SH-SY5Y (cell line): Measurements from ENCODE around the gene IL24.

Experiments
- GATA2 ChIP-seq: IDR thresholded peaks from 2 replicates; pipeline ENCODE4 v1.6.1; 2011; ENCODE audit warnings: mild to moderate bottlenecking, low read depth, low read length
- GATA3 ChIP-seq: IDR thresholded peaks from 2 replicates; pipeline ENCODE4 v1.6.1; 2011; ENCODE audit warnings: low read depth, mild to moderate bottlenecking, low read length, moderate library complexity

The IL24 gene

DNA sequence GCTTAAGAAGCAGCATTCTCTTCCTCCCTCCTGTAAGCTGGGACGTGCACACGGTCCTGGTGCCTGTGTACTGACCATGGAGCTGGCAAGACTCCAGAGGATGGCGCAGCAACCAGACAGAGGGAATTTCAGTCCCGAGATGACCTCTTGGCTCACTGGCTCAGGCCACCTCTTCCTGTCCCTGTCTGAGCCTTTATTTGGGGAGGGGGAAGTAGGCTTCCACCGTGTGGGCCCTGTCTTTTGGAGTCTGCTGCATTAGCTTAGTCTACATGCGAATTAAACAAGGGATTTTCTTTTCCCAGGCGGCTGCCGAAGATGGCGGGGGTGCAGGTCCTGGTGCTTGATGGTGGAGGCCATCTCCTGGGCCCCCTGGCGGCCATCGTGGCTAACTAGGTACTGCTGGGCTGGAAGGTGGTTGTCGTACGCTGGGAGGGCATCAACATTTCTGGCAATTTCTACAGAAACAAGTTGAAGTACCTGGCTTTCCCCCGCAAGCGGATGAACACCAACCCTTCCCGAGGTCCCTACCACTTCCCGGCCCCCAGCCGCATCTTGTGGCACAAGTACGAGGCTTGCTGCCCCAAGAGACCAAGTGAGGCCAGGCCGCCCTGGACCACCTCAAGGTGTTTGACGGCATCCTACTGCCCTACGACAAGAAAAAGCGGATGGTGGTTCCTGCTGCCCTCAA, 10.2 kb downstream of the IL24 start:
- TF ChIP-seq GATA2 (no peak), GATA3 (no peak)

DNA sequence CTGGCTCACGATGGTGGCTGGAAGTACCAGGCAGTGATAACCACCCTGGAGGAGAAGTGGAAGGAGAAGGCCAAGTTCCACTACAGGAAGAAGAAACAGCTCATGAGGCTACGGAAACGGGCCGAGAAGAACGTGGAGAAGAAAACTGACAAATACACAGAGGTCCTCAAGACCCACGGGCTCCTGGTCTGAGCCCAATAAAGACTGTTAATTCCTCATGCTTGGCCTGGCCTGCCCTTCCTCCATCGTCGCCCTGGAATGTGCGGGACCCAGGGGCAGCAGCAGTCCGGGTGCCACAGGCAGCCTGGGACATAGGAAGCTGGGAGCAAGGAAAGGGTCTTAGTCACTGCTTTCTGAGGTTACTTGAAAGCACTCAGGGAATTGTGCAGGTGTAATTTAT, 10.8 kb downstream of the IL24 start:
- TF ChIP-seq GATA3 (no peak), GATA2 (no peak)

DNA sequence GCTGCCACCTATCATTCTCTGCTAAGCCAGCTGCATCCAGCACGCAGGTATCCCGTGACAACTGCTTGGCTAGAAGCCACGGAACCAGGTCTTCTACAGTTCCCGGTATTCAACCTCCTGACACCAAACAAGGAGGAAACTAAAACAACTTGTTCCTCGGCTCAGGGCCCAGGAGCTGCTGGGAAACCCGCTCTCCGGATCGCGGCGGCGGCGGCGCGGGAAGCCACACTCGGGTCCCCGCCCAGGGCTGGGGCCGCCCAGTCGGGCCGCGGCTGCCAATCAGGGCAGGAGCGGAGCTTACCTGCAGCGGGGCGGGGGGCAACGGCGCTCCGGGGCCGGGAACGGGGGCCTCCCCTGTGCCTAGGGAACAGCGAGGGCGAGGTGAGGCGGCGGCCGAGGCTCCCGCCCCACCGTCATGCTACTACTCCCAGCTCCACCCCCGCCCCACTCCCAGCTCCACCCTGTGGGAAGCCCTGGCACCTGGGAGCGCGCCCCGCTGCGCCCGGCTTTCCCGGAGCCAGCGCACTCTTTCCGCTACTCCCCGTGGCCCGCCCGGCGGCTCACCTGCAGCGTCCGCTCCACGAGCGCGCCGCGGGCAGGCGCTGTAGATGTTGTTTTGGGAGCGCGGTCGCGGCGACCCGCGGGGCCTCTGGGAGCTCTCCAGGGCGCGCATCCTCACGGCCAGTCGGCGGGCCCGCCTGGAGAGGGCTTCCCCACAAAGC, 12.1 kb downstream of the IL24 start:
- no peak for TF ChIP-seq GATA2
- no peak for TF ChIP-seq GATA3

DNA sequence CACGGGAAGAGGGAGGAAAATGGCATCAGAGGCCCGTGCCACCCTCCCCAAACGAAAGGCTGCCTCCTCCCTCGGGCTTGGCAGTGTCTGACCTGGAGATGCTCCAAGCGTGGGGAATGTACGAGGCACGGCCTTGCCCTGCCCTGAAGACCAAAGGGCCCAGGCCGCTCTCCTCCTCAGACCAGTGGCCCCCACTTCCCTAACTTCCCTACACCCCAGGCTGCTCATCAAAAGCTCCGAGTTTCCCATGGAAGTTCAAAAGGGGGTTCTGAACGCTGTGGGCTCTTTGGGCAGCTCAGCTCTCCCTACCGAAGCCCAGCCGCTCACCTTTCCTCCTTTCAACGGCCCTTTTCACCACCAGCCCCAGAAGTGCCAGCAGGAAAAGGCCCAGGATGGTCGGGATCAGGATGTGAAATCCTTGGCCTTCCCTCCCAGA, 12.7 kb downstream of the IL24 start:
- TF ChIP-seq GATA3: no peak
- TF ChIP-seq GATA2: no peak

DNA sequence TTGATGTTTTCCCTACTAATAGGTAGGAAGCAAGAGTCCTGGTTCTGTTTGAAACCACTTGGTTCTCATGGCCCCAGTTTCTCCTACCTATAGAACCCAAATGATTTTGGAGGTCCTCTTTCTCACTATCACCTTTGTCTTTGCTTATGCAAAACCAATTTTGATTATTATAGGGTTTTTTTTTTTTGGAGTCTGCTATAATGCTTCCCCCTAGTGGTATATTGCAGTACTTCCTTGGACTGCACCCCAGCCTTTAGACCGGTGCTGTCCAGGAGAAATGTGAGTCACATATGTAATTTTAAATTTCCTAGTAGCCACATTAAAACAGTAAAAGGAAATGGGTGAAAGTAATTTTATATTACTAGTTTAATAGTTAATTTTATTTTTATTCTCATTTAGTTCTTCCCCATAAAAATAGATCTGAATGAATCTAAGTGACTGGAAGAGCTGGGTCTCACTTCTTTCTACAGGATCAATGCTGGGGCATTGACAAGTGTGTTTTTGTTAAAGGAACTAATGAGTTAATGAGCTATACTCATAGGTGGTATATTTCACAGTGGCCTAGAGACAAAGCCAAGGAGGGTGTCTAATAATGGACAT, 13.9 kb downstream of the IL24 start:
- no peak for TF ChIP-seq GATA2
- no peak for TF ChIP-seq GATA3

DNA sequence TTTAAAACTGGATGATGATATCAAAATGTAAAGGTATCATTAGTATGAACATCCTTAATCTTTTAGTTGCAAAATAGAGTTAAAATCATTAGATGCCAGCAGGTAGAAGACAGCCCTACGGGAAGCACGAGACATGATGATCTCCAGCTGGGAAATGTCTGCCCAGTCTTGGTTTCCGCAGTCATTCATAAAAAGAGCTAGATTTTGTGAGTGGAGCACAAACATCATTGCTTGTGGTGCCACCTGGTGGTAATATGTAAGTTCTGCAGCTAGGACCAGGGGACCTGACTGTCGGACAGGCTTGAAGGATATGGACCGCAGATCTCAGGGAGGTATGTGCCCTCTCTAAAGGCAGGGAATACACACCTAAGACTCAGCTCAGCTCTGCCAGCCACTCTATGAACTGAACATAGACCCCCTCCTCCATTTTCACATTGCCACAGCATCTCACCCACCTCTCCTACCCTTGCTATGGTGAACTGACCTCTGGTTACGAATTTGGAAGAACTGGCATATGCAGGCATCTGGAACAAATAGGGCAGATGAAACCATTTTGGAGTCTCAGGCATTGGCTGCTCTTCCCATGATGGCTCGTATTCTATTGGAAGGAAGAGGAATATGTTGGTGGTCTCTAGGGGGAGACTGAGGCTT, 15.3 kb downstream of the IL24 start:
- no peak for TF ChIP-seq GATA3
- no peak for TF ChIP-seq GATA2

DNA sequence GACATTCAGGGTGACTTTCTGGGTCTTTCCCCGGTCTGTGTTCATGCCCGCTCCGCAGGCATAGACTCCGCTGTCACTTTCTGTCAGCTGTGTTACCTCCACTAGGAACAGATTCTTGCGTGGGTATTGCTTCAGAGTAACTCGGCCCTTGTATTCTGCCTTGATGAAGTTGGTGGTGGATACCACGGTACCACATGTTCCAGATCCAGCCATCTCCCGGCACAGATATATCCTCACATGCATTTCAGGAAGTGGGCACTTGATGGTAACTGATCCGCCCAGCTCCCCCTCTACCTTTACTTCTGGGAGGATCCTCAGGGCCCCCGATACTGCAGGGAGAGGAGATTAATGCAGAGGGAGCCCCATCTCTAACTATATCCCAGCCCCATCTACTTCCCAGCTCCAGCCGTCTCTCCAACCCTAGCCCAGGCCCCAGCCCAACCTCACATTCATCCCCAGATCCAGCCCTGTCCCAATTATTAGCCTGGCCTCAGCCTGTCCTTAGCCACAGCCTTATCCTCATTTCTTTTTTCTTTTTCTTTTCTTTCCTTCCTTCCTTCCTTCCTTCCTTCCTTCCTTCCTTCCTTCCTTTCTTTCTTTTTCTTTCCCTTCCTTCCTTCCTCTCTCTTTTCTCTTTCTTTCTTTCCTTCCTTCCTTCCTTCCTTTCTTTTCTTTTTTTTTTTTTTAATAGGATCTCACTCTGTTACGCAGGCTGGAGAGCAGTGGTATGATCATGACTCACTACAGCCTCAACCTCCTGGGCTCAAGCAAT, 16.7 kb downstream of the IL24 start:
- no peak for TF ChIP-seq GATA3
- no peak for TF ChIP-seq GATA2

DNA sequence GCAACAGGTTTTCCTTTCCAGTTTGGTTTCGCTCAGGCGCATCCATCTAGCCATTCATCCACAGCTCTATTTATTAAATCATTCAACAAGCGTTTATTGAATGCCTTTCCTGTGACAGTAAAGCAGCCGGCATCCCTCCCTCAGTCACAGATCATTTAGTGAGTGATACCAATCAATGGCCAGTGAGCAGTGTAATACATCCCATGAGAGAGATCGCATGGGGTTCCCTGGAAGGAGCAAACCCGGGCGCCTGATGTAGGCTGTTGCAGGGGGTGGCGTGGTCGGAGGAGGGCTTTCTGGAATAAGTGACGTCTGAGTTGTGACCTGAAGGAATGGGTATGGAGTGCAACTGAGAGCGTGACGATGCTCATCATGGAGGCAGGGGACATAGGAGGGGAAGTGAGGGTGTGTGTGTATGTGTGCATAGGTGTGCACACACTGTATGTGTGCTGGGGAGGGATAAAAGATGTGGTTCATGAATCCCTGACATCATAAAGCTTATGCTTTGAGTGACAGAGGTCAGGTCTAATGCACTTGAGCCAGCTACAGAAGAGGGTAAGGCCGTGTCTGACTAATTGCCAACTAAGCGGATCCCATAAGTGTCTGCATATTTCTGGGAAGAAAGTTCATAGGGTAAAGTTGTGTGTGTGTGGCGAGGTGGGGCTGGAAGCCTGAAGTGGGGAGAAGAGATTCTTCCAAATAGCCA, 17.9 kb downstream of the IL24 start:
- no peak for TF ChIP-seq GATA3
- no peak for TF ChIP-seq GATA2

DNA sequence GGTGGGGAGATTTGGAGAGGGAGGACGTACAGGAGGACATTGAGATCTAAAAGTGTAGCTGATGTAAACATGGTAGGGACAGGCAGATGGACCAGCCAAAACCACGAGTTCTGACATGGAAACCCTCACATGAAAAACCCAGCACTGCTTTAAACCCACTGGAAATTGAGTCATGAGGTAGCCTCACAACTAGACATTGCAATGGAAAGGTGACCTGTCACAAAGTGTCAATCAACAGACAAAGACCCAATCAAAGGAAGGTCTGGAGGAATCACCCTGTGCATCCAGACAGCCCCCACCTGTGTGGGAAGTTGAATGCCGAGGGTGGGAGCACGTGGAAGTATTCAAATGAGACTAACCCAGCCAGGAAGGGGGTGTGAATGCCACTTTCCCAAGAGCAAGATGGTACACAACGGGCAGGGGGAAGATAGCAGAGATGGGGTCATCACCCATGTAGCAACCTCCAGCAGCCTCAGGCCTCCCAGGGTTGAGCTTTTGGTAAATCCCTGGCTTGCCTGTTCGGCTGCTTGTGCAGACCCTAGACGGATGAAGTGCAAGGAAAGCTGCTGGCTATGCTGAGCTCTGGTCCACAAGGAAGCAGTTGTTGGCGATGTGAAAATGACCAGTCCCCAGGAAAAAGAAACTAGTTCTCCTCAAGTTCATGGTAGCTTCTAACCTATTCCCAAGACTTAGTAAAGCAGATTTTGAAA, 18.9 kb downstream of the IL24 start:
- TF ChIP-seq GATA2: no peak
- no peak for TF ChIP-seq GATA3

DNA sequence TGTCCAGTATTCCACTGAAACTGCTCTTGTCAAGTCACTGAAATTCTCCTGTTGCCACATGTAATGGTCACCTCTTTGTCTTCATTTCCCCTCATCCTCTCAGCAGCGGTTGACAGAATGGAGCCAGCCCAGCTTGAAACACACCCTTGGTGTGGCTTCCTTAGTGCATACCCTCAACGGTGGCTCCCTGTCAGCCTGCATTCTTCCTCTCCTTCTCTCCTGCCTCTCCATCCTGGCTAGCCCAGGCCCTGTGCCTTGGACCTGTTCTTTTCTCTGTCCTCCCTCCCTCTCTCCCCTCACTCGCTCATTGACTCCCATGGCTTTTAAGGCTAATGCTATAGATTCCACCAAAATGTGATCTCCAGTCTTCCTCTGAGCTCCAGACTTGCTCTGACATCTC, 20.8 kb downstream of the IL24 start:
- TF ChIP-seq GATA2 (no peak), GATA3 (no peak)

DNA sequence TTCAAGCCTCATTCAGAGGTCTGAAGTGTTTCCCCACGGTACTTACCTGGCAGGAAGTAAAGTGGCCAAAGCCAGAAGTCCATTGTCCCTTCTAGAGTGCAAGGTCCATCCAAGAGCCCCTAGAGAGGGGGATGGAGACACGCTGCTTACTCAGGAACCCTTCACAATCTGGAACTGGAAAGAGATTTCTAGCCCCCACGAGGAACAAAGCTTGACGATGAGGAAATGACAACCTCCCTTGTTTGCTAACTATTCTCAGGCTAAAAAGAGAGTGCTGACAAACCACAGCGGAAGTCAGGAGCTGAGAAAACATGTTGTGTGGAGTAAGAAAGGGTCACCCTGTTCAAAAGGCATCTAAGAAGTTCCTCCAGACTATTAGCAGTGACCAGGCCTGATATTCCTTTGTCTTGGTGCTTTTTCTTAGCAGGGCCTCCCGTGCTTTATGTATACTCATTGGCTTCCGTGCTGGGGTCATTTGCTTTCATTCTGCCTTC, 24.6 kb downstream of the IL24 start, which contains the start of gene FCMR:
TSS of gene FCMR (minus strand) at position 170 of the 494 bp plus-strand sequence. CDS start at position 83, 87 bp downstream.
- TF ChIP-seq GATA3: no peak
- no peak for TF ChIP-seq GATA2

DNA sequence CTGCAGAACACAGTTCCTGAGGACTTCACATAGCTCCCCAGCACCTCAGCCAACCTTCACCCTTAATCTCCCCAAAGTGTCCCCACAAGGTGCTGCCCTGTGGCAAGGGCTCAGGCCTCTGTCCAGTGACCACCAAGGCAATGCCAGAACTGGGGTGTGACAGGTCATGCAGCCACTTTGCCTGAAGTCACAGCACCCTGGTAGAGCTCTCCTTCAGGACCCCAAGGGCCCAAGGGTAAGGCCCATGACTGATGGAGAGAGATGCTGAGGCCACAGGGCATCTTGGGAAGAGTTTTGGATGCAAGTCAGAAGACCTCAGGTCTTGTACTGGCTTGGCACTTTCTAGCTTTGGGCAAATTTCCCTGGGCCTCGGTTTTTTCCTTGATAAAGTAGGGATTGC, 25.3 kb downstream of the IL24 start:
- TF ChIP-seq GATA3 (no peak), GATA2 (no peak)
